Progenitor cell of endocrine pancreas (in vitro differentiated cells): Measurements from ENCODE around the gene LRP1B. TPM values are rescaled to one million over a fixed set of nuclear protein-coding genes. Genes with fewer than 3 reads are reported as not detected.
A peak's percentile ranks its signal among the peaks of the same experiment; 100 is the strongest.

Source experiments
- DNase-seq: peaks from one replicate; pipeline ENCODE4 v3.0.0; 2021; ENCODE audit warnings: low spot score; ENCODE audit not compliant: unreplicated experiment
- H3K27ac Mint-ChIP-seq: 2 replicates; pipeline ENCODE4 v1.8.0; 2021; ENCODE audit warnings: mild to moderate bottlenecking, moderate library complexity, mixed read lengths
- H3K27me3 Mint-ChIP-seq: 2 replicates; pipeline ENCODE4 v1.8.0; 2021; ENCODE audit warnings: mixed read lengths
- H3K36me3 Mint-ChIP-seq: 2 replicates; pipeline ENCODE4 v1.8.0; 2022; ENCODE audit warnings: mixed read lengths; ENCODE audit not compliant: insufficient read depth
- H3K4me1 Mint-ChIP-seq: 2 replicates; pipeline ENCODE4 v1.8.0; 2021; ENCODE audit warnings: low read depth, mixed read lengths
- H3K4me3 Mint-ChIP-seq: 2 replicates; pipeline ENCODE4 v1.8.0; 2021; ENCODE audit warnings: low read depth, mild to moderate bottlenecking, moderate library complexity, mixed read lengths
- H3K9me3 Mint-ChIP-seq: 2 replicates; pipeline ENCODE4 v1.8.0; 2021; ENCODE audit warnings: low read depth, mixed read lengths
- CTCF ChIP-seq: fragments of 200-600 bp; sonication (generic); IDR thresholded peaks from one replicate; pipeline ENCODE4 v1.5.0; 2021; ENCODE audit warnings: antibody characterized with exemption, mild to moderate bottlenecking; ENCODE audit not compliant: unreplicated experiment
- total RNA-seq: library from RNA; stranded (reverse); gene quantifications from 2 replicates; pipeline ENCODE4 v1.2.1, GENCODE V29; 2021

The LRP1B gene
- total RNA-seq, 1 donor from 2014 or later: 0.57 TPM

GRCh38 chr2:141464995-141465394, 665.8 kb downstream of the LRP1B start:
- no peak for TF ChIP-seq CTCF
- Mint-ChIP-seq H3K27me3 (no peaks in the 10 kb centered on the region), H3K4me1 (peaks cover 11% of the 10 kb centered on the region), H3K27ac (peak overlapping the region; percentile 43), H3K4me3 (no peak overlapping the region), H3K9me3 (no peaks in the 10 kb centered on the region), H3K36me3 (no peaks in the 10 kb centered on the region)
- no peak for DNase-seq

- Mint-ChIP-seq H3K4me3 (no peak overlapping the region), H3K9me3 (no peaks in the 10 kb centered on the region)
Measured at GRCh38 chr2:141458351-141458750, 672.5 kb downstream of the LRP1B start.

GRCh38 chr2:141455877-141456276, 674.9 kb downstream of the LRP1B start:
- H3K27ac Mint-ChIP-seq: no peak overlapping the region
- no peak for TF ChIP-seq CTCF
- no peaks in the 10 kb centered on the region for H3K4me1 Mint-ChIP-seq
- H3K36me3 Mint-ChIP-seq: no peaks in the 10 kb centered on the region
- H3K9me3 Mint-ChIP-seq: no peaks in the 10 kb centered on the region
- no peak overlapping the region for H3K4me3 Mint-ChIP-seq
- no peak for DNase-seq
- H3K27me3 Mint-ChIP-seq: no peaks in the 10 kb centered on the region

More at GRCh38 chr2:141458351-141458750, 672.5 kb downstream of the LRP1B start:
- H3K4me1 Mint-ChIP-seq: no peaks in the 10 kb centered on the region
- H3K27me3 Mint-ChIP-seq: no peaks in the 10 kb centered on the region
- TF ChIP-seq CTCF: no peak
- H3K36me3 Mint-ChIP-seq: no peaks in the 10 kb centered on the region
- DNase-seq: no peak
- H3K27ac Mint-ChIP-seq: no peak overlapping the region

- no peaks in the 10 kb centered on the region for H3K4me1 Mint-ChIP-seq
- TF ChIP-seq CTCF: no peak
- no peak overlapping the region for H3K27ac Mint-ChIP-seq
- no peak for DNase-seq
- H3K36me3 Mint-ChIP-seq: no peaks in the 10 kb centered on the region
- no peaks in the 10 kb centered on the region for H3K27me3 Mint-ChIP-seq
- no peaks in the 10 kb centered on the region for H3K9me3 Mint-ChIP-seq
- no peak overlapping the region for H3K4me3 Mint-ChIP-seq
Measured at GRCh38 chr2:141455211-141455826, 675.5 kb downstream of the LRP1B start.

GRCh38 chr2:141440072-141440635, 690.7 kb downstream of the LRP1B start:
- Mint-ChIP-seq H3K9me3 (peaks cover 8% of the 10 kb centered on the region), H3K4me1 (no peaks in the 10 kb centered on the region), H3K4me3 (no peak overlapping the region), H3K27ac (no peak overlapping the region), H3K27me3 (no peaks in the 10 kb centered on the region), H3K36me3 (no peaks in the 10 kb centered on the region)
- TF ChIP-seq CTCF: no peak
- DNase-seq: no peak
